GM19455 (cell line): ENCODE measurements around the gene RELL1.

Source experiments
- ATAC-seq: cut with Tn5 transposase; IDR thresholded peaks from one replicate; pipeline ENCODE4 v1.9.1; 2021; ENCODE audit not compliant: unreplicated experiment

The RELL1 gene

GRCh38 chr4:37667197-37668100 lies 18.7 kb downstream of the RELL1 start:
- no peak for ATAC-seq

GRCh38 chr4:37666625-37667071 lies 19.5 kb downstream of the RELL1 start:
- ATAC-seq = no peak

GRCh38 chr4:37665333-37666320 lies 20.5 kb downstream of the RELL1 start:
- no peak for ATAC-seq

DNA sequence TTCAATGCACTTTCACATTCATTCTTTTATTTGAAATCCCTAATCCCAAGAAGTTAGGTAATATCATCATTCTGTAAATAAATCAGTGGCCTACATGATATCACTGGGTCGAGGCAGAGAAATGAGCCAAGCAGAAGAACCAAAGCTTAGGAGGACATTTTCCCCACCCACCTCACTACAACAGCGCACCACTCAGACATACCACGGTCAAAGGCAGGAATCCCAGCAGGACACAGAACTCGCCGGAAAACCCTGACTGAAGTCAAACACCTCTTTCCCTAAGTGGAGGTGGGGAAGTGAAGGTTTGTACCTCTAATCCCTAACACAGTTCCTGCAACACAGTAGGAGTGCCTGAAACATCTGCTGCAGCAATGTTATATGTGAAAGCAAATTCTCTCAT lies 21.5 kb downstream of the RELL1 start:
- no peak for ATAC-seq

DNA sequence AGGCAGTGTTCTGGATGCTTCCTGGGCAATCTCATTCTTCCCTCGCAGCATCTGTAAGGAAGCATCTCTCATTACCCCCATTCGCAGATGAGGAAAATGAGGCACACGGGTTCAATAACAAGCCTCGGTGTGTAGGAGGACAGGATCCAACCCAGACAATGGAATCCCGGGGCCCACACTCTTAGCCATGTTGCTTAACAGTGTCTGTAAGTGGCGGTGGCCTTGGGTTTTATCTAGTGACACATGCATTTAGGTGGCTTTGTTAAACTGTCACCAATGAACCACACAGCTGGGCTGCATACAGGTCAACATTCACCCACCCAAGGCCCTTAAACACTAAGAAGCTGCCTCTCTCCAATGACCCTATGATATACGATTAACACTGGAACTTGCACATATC lies 22.6 kb downstream of the RELL1 start:
- no peak for ATAC-seq

- ATAC-seq = no peak
These were observed 23.2 kb downstream of the RELL1 start for GRCh38 chr4:37662861-37663390.

GRCh38 chr4:37662251-37662650 lies 23.9 kb downstream of the RELL1 start:
- no peak for ATAC-seq

DNA sequence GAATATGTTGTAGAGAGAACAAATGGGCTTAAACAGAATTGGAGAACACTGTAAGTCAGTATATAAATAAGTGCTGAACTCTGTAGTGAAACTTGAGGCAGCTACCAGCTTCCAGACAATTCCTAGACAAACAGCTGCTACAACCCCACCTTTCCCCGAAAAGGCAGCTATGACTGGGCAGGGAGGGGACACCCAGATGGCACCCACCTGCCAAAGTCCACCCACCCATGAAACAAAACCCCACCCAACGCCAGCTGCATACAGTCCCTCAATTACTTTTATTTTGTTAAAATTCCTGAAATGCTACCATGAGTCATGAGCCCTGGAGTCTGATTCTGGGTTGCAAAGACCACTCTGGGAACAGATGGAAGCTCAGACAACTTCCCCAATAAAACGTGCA lies 24.4 kb downstream of the RELL1 start:
- no peak for ATAC-seq

- ATAC-seq = no peak
These were observed 26.5 kb downstream of the RELL1 start for GRCh38 chr4:37659696-37660095.

DNA sequence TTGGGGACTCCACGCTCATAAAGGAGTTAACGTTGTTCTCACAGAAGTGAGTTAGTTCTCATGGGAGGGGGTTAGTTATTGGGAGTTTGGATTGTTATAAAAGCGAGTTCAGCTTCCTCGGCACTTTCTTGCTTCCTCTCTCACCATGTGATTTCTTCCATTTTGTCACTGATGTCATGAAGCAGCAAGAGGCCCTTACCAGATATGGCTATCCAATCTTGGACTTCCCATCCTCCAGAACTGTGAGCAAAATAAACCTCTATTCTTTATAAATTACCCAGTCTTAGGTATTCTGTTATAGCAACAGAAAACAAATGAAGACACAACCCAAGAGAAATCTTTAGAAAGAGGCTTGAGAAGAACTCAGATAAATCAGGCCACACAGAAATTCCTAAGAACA lies 29.5 kb downstream of the RELL1 start:
- no peak for ATAC-seq

DNA sequence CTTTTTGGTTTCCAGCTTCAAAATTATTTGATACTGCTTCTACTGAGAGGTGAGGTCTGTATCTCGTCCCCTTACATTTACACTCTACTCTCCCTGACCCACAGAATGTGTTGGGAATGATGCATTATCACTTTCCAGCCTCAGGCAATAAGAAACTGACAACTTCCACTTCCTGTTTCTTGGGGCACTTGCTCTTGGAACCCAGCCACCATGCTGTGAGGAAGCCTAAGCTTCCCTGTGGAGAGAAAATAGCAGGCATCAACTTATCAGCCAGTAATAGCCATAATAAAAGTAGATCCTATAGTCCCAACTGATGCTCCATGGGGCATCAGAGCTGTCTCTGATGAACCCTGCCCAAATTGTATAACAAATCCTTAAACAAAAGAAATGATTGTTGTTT lies 32.6 kb downstream of the RELL1 start:
- no peak for ATAC-seq

- peak; percentile 83 for ATAC-seq
These were observed 33.2 kb downstream of the RELL1 start for GRCh38 chr4:37652747-37653527.

GRCh38 chr4:37651781-37652377 lies 34.3 kb downstream of the RELL1 start:
- no peak for ATAC-seq

DNA sequence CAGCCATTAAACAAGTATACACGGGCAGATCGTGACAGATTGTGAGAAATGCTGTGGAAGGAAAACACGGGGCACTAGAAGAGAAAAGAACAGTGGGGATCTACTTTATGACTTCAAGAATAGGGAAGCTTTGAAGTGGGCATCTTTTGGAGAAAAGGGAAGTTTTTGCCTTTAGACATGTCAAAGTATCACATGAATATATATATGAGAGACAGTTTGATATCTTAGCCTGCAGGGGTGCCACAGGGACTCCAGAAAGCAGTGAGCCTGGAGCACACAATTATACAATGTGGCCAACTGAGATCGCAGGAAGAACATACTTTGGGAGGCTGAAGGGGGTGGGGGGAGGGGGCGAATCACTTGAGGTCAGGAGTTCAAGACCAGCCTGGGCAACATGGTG lies 35.7 kb downstream of the RELL1 start:
- no peak for ATAC-seq

GRCh38 chr4:37649268-37649667 lies 36.9 kb downstream of the RELL1 start:
- no peak for ATAC-seq

DNA sequence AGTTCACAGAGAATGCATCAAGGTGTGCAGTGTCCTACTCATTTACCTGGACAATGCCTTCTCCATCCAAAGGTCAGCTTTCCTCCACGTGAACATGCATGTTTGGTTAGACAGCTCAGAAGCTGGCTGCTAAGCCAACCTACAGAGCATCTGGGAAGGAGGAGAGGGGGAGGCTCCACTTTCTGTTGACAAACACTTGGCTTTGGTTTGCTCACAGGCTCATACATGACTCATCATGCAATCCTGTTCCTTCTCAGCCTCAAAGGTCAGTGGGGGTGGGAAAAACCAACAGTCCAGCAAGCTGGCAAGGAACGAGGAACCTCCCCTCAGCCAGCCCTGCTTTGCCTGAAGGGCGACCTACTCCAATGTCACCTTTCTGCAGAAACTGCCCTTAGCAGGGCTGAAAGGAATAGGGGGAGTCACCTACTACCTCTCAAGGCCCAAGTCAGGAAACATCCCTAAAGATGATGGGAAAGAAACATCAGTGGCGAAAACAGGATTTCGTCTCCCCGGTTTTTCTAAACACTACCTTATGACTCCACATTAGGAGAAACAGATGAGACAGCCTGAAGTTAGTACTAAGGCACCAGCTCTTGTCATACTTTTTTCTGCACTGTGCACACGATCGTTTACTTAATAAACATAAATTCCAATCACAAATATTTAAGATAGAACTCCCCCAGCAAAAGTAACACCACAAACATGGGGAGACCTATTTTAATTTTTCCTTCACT lies 37.9 kb downstream of the RELL1 start:
- ATAC-seq = no peak

DNA sequence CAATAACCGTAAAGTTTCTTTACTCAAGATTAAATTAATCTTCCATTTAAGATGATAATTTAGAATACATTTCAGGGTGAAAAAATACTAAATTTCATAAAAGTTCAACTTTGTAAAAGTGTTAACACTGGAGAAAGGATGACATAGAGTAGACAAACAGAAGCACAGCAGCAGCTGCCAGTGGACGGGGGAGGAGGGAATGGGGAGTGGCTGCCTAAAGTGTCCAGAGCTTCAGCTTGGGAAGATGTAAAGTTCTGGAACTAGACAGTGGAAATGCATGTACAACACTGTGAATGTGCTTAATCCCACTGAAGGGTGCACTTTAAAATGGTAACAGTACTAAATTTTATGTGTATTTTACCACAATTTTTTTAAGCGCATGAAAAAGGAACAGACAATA lies 39.9 kb downstream of the RELL1 start:
- no peak for ATAC-seq

DNA sequence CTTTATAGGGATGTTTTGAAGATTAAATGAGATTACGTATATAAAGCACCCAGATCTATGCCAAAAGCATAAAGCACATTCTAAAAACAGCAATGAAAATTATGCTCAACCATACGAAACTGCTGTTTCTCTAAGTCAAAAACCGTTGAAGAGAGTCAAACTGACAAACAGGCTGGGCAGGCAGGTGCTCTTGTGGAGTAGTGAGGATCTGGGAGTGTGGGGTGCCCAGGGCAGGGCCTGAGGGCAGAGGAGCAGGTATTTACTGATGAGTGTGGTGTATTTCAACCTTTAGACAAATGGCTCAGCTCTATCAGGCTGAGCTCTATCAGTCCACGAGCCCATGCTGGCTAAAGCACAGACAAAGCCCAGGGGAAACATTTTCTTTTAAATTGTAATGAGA lies 40.4 kb downstream of the RELL1 start:
- ATAC-seq = no peak

- no peak for ATAC-seq
These were observed 41.2 kb downstream of the RELL1 start for GRCh38 chr4:37644962-37645361.
